ENCODE measurements around the gene NKIRAS1.
"Not testable (repeated sequence)": the region's sequence is repeated elsewhere in the genome, so short reads cannot be mapped to it uniquely, and the experiment has no call there.

DNA sequence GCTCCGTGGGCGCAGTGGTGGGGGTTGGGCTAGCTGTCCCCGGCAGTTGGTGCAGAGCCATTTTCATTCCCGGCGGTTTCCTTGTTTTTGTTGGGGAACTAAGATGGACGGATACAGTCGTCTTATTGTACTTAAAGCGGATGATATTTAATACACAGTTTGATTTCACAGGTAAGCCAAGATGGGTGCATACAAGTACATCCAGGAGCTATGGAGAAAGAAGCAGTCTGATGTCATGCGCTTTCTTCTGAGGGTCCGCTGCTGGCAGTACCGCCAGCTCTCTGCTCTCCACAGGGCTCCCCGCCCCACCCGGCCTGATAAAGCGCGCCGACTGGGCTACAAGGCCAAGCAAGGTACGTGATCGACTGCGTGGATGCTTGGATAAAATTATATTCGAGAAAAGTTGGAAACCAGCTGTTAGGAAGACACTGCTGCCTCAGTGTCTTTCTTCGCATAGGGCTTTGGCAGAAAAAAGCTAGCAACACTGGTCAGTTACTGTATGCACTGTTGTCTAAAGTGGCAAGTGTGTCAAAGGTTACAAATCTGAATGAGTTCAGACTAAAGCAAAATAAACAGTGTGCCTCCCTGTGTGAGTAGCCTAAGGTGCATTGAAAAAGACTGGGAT is 1.0 kb upstream of the NKIRAS1 start:
- TF ChIP-seq CTCF, EZH2phosphoT487, EZH2 (IDR thresholded peaks at IDR 0.05): not testable (repeated sequence)

Data from neural progenitor cell (in vitro differentiated cells).